H1 (cell line): ENCODE data around the gene STX11.

Source experiments
- ASH2L ChIP-seq: fragments of 200-600, 300-600 bp; sonication (generic); IDR thresholded peaks from one replicate; pipeline ENCODE4 v1.7.1; 2017; ENCODE audit warnings: low read length
- BRCA1 ChIP-seq: IDR thresholded peaks from 2 replicates; pipeline ENCODE4 v1.6.1; 2012; ENCODE audit warnings: low read depth, low read length, improper control_type of control experiment
- CEBPB ChIP-seq: IDR thresholded peaks from 2 replicates; pipeline ENCODE4 v1.6.1; 2012; ENCODE audit warnings: low read depth, low read length
- CTCF ChIP-seq, 3 experiments: IDR thresholded peaks; 1 replicate in 2 of 3; 2 replicates in 1 of 3; pipeline versions ENCODE4 v1.5.1 to v1.6.1; 2011; ENCODE audit warnings: low read length in 3 of 3, mild to moderate bottlenecking in 3 of 3, inconsistent platforms in 2 of 3, low read depth in 1 of 3, moderate library complexity in 1 of 3; ENCODE audit not compliant: insufficient read depth in 1 of 3; ENCODE audit errors: control extremely low read depth in 1 of 3
- EP300 ChIP-seq, 2 experiments: IDR thresholded peaks; 1 replicate in 1 of 2; 2 replicates in 1 of 2; pipeline ENCODE4 v1.6.1; 2011 to 2012; ENCODE audit warnings: low read depth in 2 of 2, low read length in 2 of 2, mild to moderate bottlenecking in 2 of 2, borderline replicate concordance in 1 of 2, inconsistent platforms in 1 of 2, moderate library complexity in 1 of 2
- EZH2 ChIP-seq: fragments of 200-600 bp; sonication (generic); IDR thresholded peaks from 2 replicates; pipeline ENCODE4 v1.7.1; 2012; ENCODE audit warnings: low read depth, mild to moderate bottlenecking, moderate library complexity, low read length, inconsistent platforms; ENCODE audit not compliant: severe bottlenecking
- FOSL1 ChIP-seq: IDR thresholded peaks from 2 replicates; pipeline ENCODE4 v1.6.1; 2011; ENCODE audit warnings: mild to moderate bottlenecking, low read depth, low read length, moderate library complexity; ENCODE audit not compliant: insufficient read depth
- GABPA ChIP-seq: IDR thresholded peaks from 2 replicates; pipeline ENCODE4 v1.6.1; 2011; ENCODE audit warnings: mild to moderate bottlenecking, low read length, moderate library complexity, borderline replicate concordance; ENCODE audit not compliant: insufficient read depth
- MAFK ChIP-seq: IDR thresholded peaks from 2 replicates; pipeline ENCODE4 v1.6.1; 2012; ENCODE audit warnings: low read depth, mild to moderate bottlenecking, improper control_type of control experiment, low read length
- NRF1 ChIP-seq: IDR thresholded peaks from 2 replicates; pipeline ENCODE4 v1.6.1; 2011; ENCODE audit warnings: mild to moderate bottlenecking, low read depth, low read length, improper control_type of control experiment
- PHF8 ChIP-seq: fragments of 200-600 bp; sonication (generic); conservative IDR thresholded peaks from 2 replicates; pipeline ENCODE4 v1.7.1; 2012; ENCODE audit warnings: low read depth, mild to moderate bottlenecking, inconsistent platforms, low read length, moderate library complexity
- POLR2A ChIP-seq, 2 experiments: IDR thresholded peaks; 1 replicate in 1 of 2; 2 replicates in 1 of 2; pipeline ENCODE4 v1.6.1; 2011; ENCODE audit warnings: low read depth in 2 of 2, low read length in 2 of 2, mild to moderate bottlenecking in 2 of 2; ENCODE audit errors: control extremely low read depth in 1 of 2
- RAD21 ChIP-seq, 2 experiments: IDR thresholded peaks in 1 of 2; conservative IDR thresholded peaks in 1 of 2; 2 replicates each; pipeline ENCODE4 v1.6.1; 2011; ENCODE audit warnings: low read depth in 2 of 2, low read length in 2 of 2, improper control_type of control experiment in 1 of 2, inconsistent platforms in 1 of 2, mild to moderate bottlenecking in 1 of 2, moderate library complexity in 1 of 2
- SIN3A ChIP-seq, 2 experiments: IDR thresholded peaks in 1 of 2; conservative IDR thresholded peaks in 1 of 2; 2 replicates each; pipeline ENCODE4 v1.6.1; 2011 to 2012; ENCODE audit warnings: low read length in 2 of 2, improper control_type of control experiment in 1 of 2, low read depth in 1 of 2, mild to moderate bottlenecking in 1 of 2

- TF ChIP-seq MAFK (no peak), BRCA1 (no peak), CEBPB (no peak), SIN3A (conservative IDR thresholded peaks at IDR 0.05 in 1 of 2, IDR thresholded peaks at IDR 0.05 in 1 of 2; ENCODE audit: low read depth in 1 of 2, low read length in 2 of 2) (no peak), RAD21 (IDR thresholded peaks at IDR 0.05 in 1 of 2, conservative IDR thresholded peaks at IDR 0.05 in 1 of 2; ENCODE audit: low read depth in 2 of 2, low read length in 2 of 2) (no peak), EZH2 (no peak), CTCF (IDR thresholded peaks at IDR 0.05; ENCODE audit: control extremely low read depth in 1 of 3, insufficient read depth in 1 of 3, low read depth in 1 of 3, low read length in 3 of 3) (no peak), PHF8 (no peak), POLR2A (IDR thresholded peaks at IDR 0.05; ENCODE audit: control extremely low read depth in 1 of 2, low read depth in 2 of 2, low read length in 2 of 2) (no peak), NRF1 (no peak), EP300 (IDR thresholded peaks at IDR 0.05; ENCODE audit: borderline replicate concordance in 1 of 2, low read depth in 2 of 2, low read length in 2 of 2) (no peak), FOSL1 (no peak), GABPA (no peak), ASH2L (no peak)
Measured at GRCh38 chr6:144129469-144129868, 20.8 kb upstream of the STX11 start.
